HG03565 (cell line): Measurements from ENCODE around the gene NUDT4B.
"Not testable (repeated sequence)": the region's sequence is repeated elsewhere in the genome, so short reads cannot be mapped to it uniquely, and the experiment has no call there.

Experiments
- ATAC-seq: cut with Tn5 transposase; IDR thresholded peaks from one replicate; pipeline ENCODE4 v1.9.1; 2021; ENCODE audit warnings: mild to moderate bottlenecking, moderate library complexity; ENCODE audit not compliant: unreplicated experiment

Gene NUDT4B

GRCh38 chr1:148793762-148794332 lies 45.3 kb downstream of the NUDT4B start:
- not testable (repeated sequence) for ATAC-seq
